ENCODE measurements around the gene MOV10. TPM values are rescaled to one million over a fixed set of nuclear protein-coding genes. Genes with fewer than 3 reads are reported as not detected.
"Not testable (repeated sequence)": the region's sequence is repeated elsewhere in the genome, so short reads cannot be mapped to it uniquely, and the experiment has no call there.

MOV10 gene
- total RNA-seq, 5 donors from 2014 or later (not counting 1 experiment from before 2014, with no cell fraction given) = 71.0 to 103 (median 86.1) TPM

DNA sequence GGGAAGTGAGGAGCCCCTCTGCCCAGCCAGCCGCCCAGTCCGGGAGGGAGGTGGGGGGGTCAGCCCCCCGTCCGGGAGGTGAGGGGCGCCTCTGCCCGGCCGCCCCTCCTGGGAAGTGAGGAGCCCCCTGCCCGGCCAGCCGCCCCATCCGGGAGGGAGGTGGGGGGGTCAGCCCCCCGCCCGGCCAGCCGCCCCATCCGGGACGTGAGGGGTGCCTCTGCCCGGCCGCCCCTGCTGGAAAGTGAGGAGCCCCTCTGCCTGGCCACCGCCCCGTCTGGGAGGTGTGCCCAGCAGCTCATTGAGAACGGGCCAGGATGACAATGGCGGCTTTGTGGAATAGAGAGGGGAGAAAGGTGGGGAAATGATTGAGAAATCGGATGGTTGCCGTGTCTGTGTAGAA lies 34.0 kb upstream of the MOV10 start:
- 93% methylated on average over 3 of the region's 23 CpGs for WGBS (ENCODE audit: insufficient coverage)
- H3K27ac ChIP-seq (ENCODE audit: low read length); POLR2A ChIA-PET; H3K27me3 Mint-ChIP-seq; H3K27me3 ChIP-seq (replicated peaks in 1 of 2; ENCODE audit: control insufficient read depth in 2 of 2, extremely low read depth in 1 of 2, insufficient read depth in 2 of 2, low read length in 1 of 2); H3K9me3 Mint-ChIP-seq; H3K4me3 Mint-ChIP-seq; ATAC-seq (replicated peaks in 1 of 4); H3K4me3 ChIP-seq (ENCODE audit: control insufficient read depth in 1 of 2, extremely low read depth in 1 of 2, low read length in 1 of 2); DNase-seq; H3K36me3 ChIP-seq (ENCODE audit: control insufficient read depth in 2 of 2, extremely low read depth in 1 of 2, insufficient read depth in 1 of 2, low read length in 1 of 2); CTCF ChIA-PET; H3K9me3 ChIP-seq; H3K27ac Mint-ChIP-seq: not testable (repeated sequence)
- peaks cover 16% of the 10 kb centered on the region for H3K36me3 Mint-ChIP-seq
- peaks cover 41 to 56% (median 56%) of the 10 kb centered on the region in 3 donors for H3K4me1 Mint-ChIP-seq
- H3K4me1 ChIP-seq (ENCODE audit: control insufficient read depth in 1 of 2, extremely low read depth in 1 of 2, insufficient read depth in 2 of 2, low read length in 2 of 2) = peaks cover 0 to 16% of the 10 kb centered on the region in 2 experiments

DNA sequence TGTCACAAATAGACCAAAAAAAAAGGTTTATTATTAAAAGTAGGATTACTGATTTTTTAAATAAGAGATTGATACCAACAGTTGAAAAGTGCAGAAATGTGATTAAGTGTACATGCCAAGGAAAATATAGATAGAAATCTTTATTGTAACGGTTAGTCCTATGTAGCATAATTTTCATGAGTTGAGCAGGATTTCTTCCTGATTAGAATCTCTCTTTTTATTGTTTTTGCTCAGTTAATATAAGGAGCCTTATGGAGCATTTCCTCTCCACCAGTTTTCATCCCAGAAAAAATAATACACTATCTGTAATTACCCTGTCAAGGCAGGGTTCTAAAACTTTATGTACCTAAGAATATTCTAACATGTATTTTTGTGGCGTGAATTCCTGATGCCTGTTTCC lies 31.4 kb upstream of the MOV10 start:
- Histone ChIP-seq H3K36me3 (ENCODE audit: control insufficient read depth in 2 of 2, extremely low read depth in 1 of 2, insufficient read depth in 1 of 2, low read length in 1 of 2) (peaks cover 5 to 20% of the 10 kb centered on the region in 2 donors), H3K9me3 (no peaks in the 10 kb centered on the region), H3K4me3 (ENCODE audit: control insufficient read depth in 1 of 2, extremely low read depth in 1 of 2, low read length in 1 of 2) (no peak overlapping the region), H3K4me1 (ENCODE audit: control insufficient read depth in 1 of 2, extremely low read depth in 1 of 2, insufficient read depth in 2 of 2, low read length in 2 of 2) (peaks cover 0 to 10% of the 10 kb centered on the region in 2 experiments), H3K27me3 (replicated peaks in 1 of 2; ENCODE audit: control insufficient read depth in 2 of 2, extremely low read depth in 1 of 2, insufficient read depth in 2 of 2, low read length in 1 of 2) (no peaks in the 10 kb centered on the region), H3K27ac (ENCODE audit: low read length) (no peak overlapping the region)
- Mint-ChIP-seq H3K27me3 (no peaks in the 10 kb centered on the region), H3K4me3 (no peak overlapping the region), H3K36me3 (peaks cover 26% of the 10 kb centered on the region), H3K9me3 (no peaks in the 10 kb centered on the region), H3K27ac (peak overlapping the region in 1 of 2 donors; percentile 3), H3K4me1 (peaks cover 28 to 53% (median 49%) of the 10 kb centered on the region in 3 donors)
- ATAC-seq (replicated peaks in 1 of 4) (no peak), DNase-seq (no peak)
- ChIA-PET CTCF (interaction anchor here in 1 of 2 donors (0.7 to 0.8 kb wide), 3 partner anchors 13 to 35 kb away, joined by 3 to 6 read pairs (median 3); no protein-coding TSS in a partner anchor), POLR2A (no interaction called here)
- no CpG with 5 or more reads among the region's 2 CpGs for WGBS (ENCODE audit: insufficient coverage)

DNA sequence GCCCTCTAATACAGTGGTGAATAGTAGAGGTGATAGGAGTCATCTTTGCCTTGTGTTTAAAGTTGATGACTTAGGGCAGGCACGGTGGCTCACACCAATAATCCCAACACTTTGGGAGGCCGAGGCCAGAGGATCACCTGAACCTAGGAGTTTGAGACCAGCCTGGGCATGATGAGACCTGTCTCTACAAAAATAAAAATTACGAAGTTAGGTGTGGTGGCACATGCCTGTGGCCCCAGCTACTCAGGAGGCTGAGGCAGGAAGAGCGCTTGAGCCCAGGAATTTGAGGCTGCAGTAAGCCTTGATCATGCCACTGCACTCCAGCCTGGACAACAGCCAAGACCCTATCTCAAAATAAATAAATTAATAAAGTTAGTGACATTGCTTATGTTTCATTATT lies 28.2 kb upstream of the MOV10 start:
- no peak overlapping the region for H3K27ac ChIP-seq (ENCODE audit: low read length)
- H3K9me3 Mint-ChIP-seq = no peaks in the 10 kb centered on the region
- no peaks in the 10 kb centered on the region for H3K27me3 Mint-ChIP-seq
- H3K27ac Mint-ChIP-seq = no peak overlapping the region
- no peaks in the 10 kb centered on the region for H3K9me3 ChIP-seq
- peaks cover 0 to 15% of the 10 kb centered on the region in 2 experiments for H3K4me1 ChIP-seq (ENCODE audit: control insufficient read depth in 1 of 2, extremely low read depth in 1 of 2, insufficient read depth in 2 of 2, low read length in 2 of 2)
- no peaks in the 10 kb centered on the region for H3K27me3 ChIP-seq (replicated peaks in 1 of 2; ENCODE audit: control insufficient read depth in 2 of 2, extremely low read depth in 1 of 2, insufficient read depth in 2 of 2, low read length in 1 of 2)
- H3K4me3 ChIP-seq (ENCODE audit: control insufficient read depth in 1 of 2, extremely low read depth in 1 of 2, low read length in 1 of 2) = no peak overlapping the region
- DNase-seq (no peak), ATAC-seq (replicated peaks in 1 of 4) (no peak)
- ChIA-PET CTCF (interaction anchor here in 1 of 2 donors (0.7 kb wide), 1 partner anchor 28 kb away, joined by 3 read pairs; no protein-coding TSS in a partner anchor), POLR2A (interaction anchor here in 1 of 2 donors (0.5 kb wide), 1 partner anchor 18 kb away, joined by 3 read pairs; no protein-coding TSS in a partner anchor)
- no peak overlapping the region for H3K4me3 Mint-ChIP-seq
- peaks cover 5 to 51% of the 10 kb centered on the region in 2 donors for H3K36me3 ChIP-seq (ENCODE audit: control insufficient read depth in 2 of 2, extremely low read depth in 1 of 2, insufficient read depth in 1 of 2, low read length in 1 of 2)
- 91% methylated on average over 1 of the region's 4 CpGs for WGBS (ENCODE audit: insufficient coverage)
- peaks cover 29 to 52% (median 50%) of the 10 kb centered on the region in 3 donors for H3K4me1 Mint-ChIP-seq
- peaks cover 51% of the 10 kb centered on the region for H3K36me3 Mint-ChIP-seq

DNA sequence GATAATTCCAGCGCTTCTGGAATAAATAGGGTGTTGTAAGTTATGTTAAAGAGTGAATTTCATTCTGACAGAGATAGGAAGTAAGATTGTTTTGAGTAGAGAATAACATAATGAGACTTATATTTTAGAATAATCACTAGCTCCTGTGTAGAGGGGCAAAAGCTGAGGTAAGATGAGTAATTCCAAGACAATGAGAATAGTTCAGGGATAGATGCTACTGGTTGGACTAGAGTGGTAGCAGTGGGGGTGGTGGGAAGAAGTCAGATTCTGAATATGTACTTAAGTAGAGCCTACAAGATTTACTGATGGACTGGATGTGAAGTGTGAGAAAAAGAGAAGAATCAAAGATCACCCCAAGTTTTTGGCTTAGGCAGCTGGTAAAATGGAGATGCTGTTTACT lies 23.3 kb upstream of the MOV10 start:
- Mint-ChIP-seq H3K4me1 (peaks cover 16 to 31% (median 26%) of the 10 kb centered on the region in 3 donors), H3K36me3 (peaks cover 47% of the 10 kb centered on the region), H3K9me3 (no peaks in the 10 kb centered on the region), H3K27me3 (no peaks in the 10 kb centered on the region), H3K27ac (peak overlapping the region in 1 of 2 donors; percentile 54), H3K4me3 (no peak overlapping the region)
- H3K27me3 ChIP-seq (replicated peaks in 1 of 2; ENCODE audit: control insufficient read depth in 2 of 2, extremely low read depth in 1 of 2, insufficient read depth in 2 of 2, low read length in 1 of 2) = no peaks in the 10 kb centered on the region
- DNase-seq (no peak), ATAC-seq (replicated peaks in 1 of 4) (no peak)
- WGBS (ENCODE audit: insufficient coverage) = no CpG with 5 or more reads among the region's 1 CpG
- ChIA-PET CTCF (interaction anchor here in 1 of 2 donors (0.6 to 1.2 kb wide), 2 partner anchors 22 to 1881 kb away, joined by 3 read pairs; no protein-coding TSS in a partner anchor), POLR2A (interaction anchor here in 1 of 2 donors (0.8 kb wide), 1 partner anchor 29 kb away, joined by 4 read pairs; no protein-coding TSS in a partner anchor)
- no peaks in the 10 kb centered on the region for H3K9me3 ChIP-seq
- H3K4me1 ChIP-seq (ENCODE audit: control insufficient read depth in 1 of 2, extremely low read depth in 1 of 2, insufficient read depth in 2 of 2, low read length in 2 of 2) = peaks cover 0 to 7% of the 10 kb centered on the region in 2 experiments
- H3K36me3 ChIP-seq (ENCODE audit: control insufficient read depth in 2 of 2, extremely low read depth in 1 of 2, insufficient read depth in 1 of 2, low read length in 1 of 2) = peaks cover 3 to 76% of the 10 kb centered on the region in 2 donors
- H3K4me3 ChIP-seq (ENCODE audit: control insufficient read depth in 1 of 2, extremely low read depth in 1 of 2, low read length in 1 of 2) = no peak overlapping the region
- no peak overlapping the region for H3K27ac ChIP-seq (ENCODE audit: low read length)

DNA sequence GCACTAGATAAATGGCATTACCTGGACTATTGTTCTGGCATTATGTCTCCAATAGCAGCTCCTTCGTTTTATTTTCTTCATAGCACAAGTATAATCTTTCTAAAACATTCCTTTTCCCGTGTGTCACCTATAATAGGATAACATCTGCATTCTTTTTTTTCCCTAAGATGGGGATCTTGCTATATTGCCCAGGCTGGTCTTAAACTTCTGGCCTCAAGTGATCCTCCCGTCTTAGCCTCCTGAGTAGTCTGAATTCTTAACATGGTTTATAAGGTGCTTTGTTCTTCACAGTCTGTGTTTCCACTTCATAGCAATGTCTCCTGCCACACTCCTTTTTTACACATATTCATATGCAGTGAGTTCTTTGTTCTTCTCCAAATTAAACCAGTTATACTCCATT lies 8.6 kb upstream of the MOV10 start:
- WGBS (ENCODE audit: insufficient coverage) = 100% methylated on average over 1 of the region's 3 CpGs
- peaks cover 21 to 26% (median 23%) of the 10 kb centered on the region in 3 donors for H3K4me1 Mint-ChIP-seq
- ChIA-PET POLR2A (interaction anchor here in 1 of 2 donors (1.2 kb wide), 1 partner anchor 9 kb away, joined by 3 read pairs; no protein-coding TSS in a partner anchor), CTCF (interaction anchor here in 1 of 2 donors (1.5 kb wide), 2 partner anchors 7 to 9 kb away, joined by 3 to 5 read pairs; partner anchors contain the start of gene MOV10)
- ATAC-seq (replicated peaks in 1 of 4) = no peak
- peaks cover 65% of the 10 kb centered on the region for H3K36me3 Mint-ChIP-seq
- peaks cover 10 to 75% of the 10 kb centered on the region in 2 donors for H3K36me3 ChIP-seq (ENCODE audit: control insufficient read depth in 2 of 2, extremely low read depth in 1 of 2, insufficient read depth in 1 of 2, low read length in 1 of 2)
- peak overlapping the region; percentile 11 to 27 for H3K27ac Mint-ChIP-seq
- DNase-seq = no peak
- H3K27me3 Mint-ChIP-seq = no peaks in the 10 kb centered on the region
- H3K9me3 ChIP-seq = no peaks in the 10 kb centered on the region
- no peaks in the 10 kb centered on the region for H3K27me3 ChIP-seq (replicated peaks in 1 of 2; ENCODE audit: control insufficient read depth in 2 of 2, extremely low read depth in 1 of 2, insufficient read depth in 2 of 2, low read length in 1 of 2)
- H3K4me3 ChIP-seq (ENCODE audit: control insufficient read depth in 1 of 2, extremely low read depth in 1 of 2, low read length in 1 of 2) = no peak overlapping the region
- peaks cover 0 to 3% of the 10 kb centered on the region in 2 experiments for H3K4me1 ChIP-seq (ENCODE audit: control insufficient read depth in 1 of 2, extremely low read depth in 1 of 2, insufficient read depth in 2 of 2, low read length in 2 of 2)
- no peak overlapping the region for H3K27ac ChIP-seq (ENCODE audit: low read length)
- no peak overlapping the region for H3K4me3 Mint-ChIP-seq
- H3K9me3 Mint-ChIP-seq = no peaks in the 10 kb centered on the region

DNA sequence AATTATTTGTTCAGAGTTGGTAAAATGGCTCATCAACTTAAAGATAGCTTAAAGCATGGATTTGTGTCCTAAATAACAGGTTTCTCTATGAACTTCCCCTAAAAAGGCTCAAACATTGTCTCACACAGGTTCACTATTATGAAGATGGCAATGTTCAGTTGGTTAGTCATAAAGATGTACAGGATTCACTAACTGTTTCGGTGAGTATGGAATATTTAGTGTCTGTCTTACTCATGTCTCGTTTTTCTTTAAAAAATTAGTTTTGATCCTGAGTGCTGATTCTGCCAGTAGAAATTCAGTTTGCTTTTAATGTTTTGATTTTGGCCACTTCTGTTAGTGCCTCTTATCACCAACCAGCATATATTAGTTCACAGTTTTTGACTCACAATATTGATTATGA lies 7.5 kb upstream of the MOV10 start:
- H3K27ac Mint-ChIP-seq = peak overlapping the region; percentile 65 to 84
- ATAC-seq (replicated peaks in 1 of 4) (no peak), DNase-seq (no peak)
- H3K4me3 Mint-ChIP-seq = no peak overlapping the region
- no CpG with 5 or more reads among the region's 2 CpGs for WGBS (ENCODE audit: insufficient coverage)
- peaks cover 0 to 3% of the 10 kb centered on the region in 2 experiments for H3K4me1 ChIP-seq (ENCODE audit: control insufficient read depth in 1 of 2, extremely low read depth in 1 of 2, insufficient read depth in 2 of 2, low read length in 2 of 2)
- no peaks in the 10 kb centered on the region for H3K27me3 ChIP-seq (replicated peaks in 1 of 2; ENCODE audit: control insufficient read depth in 2 of 2, extremely low read depth in 1 of 2, insufficient read depth in 2 of 2, low read length in 1 of 2)
- no peaks in the 10 kb centered on the region for H3K27me3 Mint-ChIP-seq
- H3K9me3 Mint-ChIP-seq = no peaks in the 10 kb centered on the region
- H3K36me3 ChIP-seq (ENCODE audit: control insufficient read depth in 2 of 2, extremely low read depth in 1 of 2, insufficient read depth in 1 of 2, low read length in 1 of 2) = peaks cover 8 to 72% of the 10 kb centered on the region in 2 donors
- no peaks in the 10 kb centered on the region for H3K9me3 ChIP-seq
- H3K4me1 Mint-ChIP-seq = peaks cover 21 to 26% (median 23%) of the 10 kb centered on the region in 3 donors
- no peak overlapping the region for H3K4me3 ChIP-seq (ENCODE audit: control insufficient read depth in 1 of 2, extremely low read depth in 1 of 2, low read length in 1 of 2)
- peaks cover 65% of the 10 kb centered on the region for H3K36me3 Mint-ChIP-seq
- CTCF ChIA-PET = interaction anchor here in 1 of 2 donors (0.6 kb wide), 1 partner anchor 9 kb away, joined by 3 read pairs; no protein-coding TSS in a partner anchor
- POLR2A ChIA-PET = no interaction called here
- no peak overlapping the region for H3K27ac ChIP-seq (ENCODE audit: low read length)

Measured in T-cell (primary cell).